HepG2 (cell line): ENCODE measurements around the gene USP36. TPM values are rescaled to one million over a fixed set of nuclear protein-coding genes. Genes with fewer than 3 reads are reported as not detected.
A peak's percentile ranks its signal among the peaks of the same experiment; 100 is the strongest.

Experiments used
- ATF7-NPFF ChIP-seq: sonication (generic); formaldehyde crosslinking; IDR thresholded peaks from 2 replicates; pipeline ENCODE4 v1.8.1; 2023; ENCODE audit warnings: mild to moderate bottlenecking, low read depth, missing genetic modification reagents, moderate library complexity
- ATRX ChIP-seq: sonication (generic); formaldehyde crosslinking; IDR thresholded peaks from 2 replicates; pipeline ENCODE4 v1.4.0; 2020; ENCODE audit warnings: missing genetic modification reagents, borderline replicate concordance
- CENPBD1 ChIP-seq: sonication (generic); formaldehyde crosslinking; IDR thresholded peaks from 2 replicates; pipeline ENCODE4 v1.8.0; 2022; ENCODE audit warnings: missing genetic modification reagents, low read depth, mild to moderate bottlenecking, borderline replicate concordance
- CSRNP2 ChIP-seq: sonication (generic); formaldehyde crosslinking; conservative IDR thresholded peaks from 2 replicates; pipeline ENCODE4 v1.8.0; 2022; ENCODE audit warnings: low read depth, missing genetic modification reagents
- KDM5A ChIP-seq: fragments of 200-600 bp; sonication (generic); IDR thresholded peaks from 2 replicates; pipeline ENCODE4 v1.7.0; 2018; ENCODE audit warnings: antibody characterized with exemption, mild to moderate bottlenecking, low read length, borderline replicate concordance
- NONO ChIP-seq, 2 experiments: fragments of 450-650 bp in 1 of 2; sonication (generic) in 1 of 2; formaldehyde crosslinking in 1 of 2; IDR thresholded peaks in 1 of 2; conservative IDR thresholded peaks in 1 of 2; 2 replicates each; pipeline versions ENCODE4 v1.6.1 to v1.8.0; 2017 to 2022; ENCODE audit warnings: mild to moderate bottlenecking in 1 of 2, missing genetic modification reagents in 1 of 2, moderate library complexity in 1 of 2
- RAD21 ChIP-seq: fragments of 450-650 bp; formaldehyde crosslinking; IDR thresholded peaks from 2 replicates; pipeline ENCODE4 v1.5.0; 2020; ENCODE audit warnings: mild to moderate bottlenecking
- SNRNP70 ChIP-seq: fragments of 200-400 bp; formaldehyde crosslinking; IDR thresholded peaks from 2 replicates; pipeline ENCODE4 v1.6.1; 2017; ENCODE audit warnings: mild to moderate bottlenecking, low read depth, low read length, moderate library complexity
- ZNF407 ChIP-seq: sonication (generic); formaldehyde crosslinking; IDR thresholded peaks from one replicate; pipeline ENCODE4 v1.5.1; 2020; ENCODE audit warnings: mild to moderate bottlenecking, missing genetic modification reagents; ENCODE audit errors: not compliant biosample characterization
- ZNF513 ChIP-seq: sonication (generic); formaldehyde crosslinking; conservative IDR thresholded peaks from 2 replicates; pipeline ENCODE4 v1.5.0; 2020; ENCODE audit warnings: missing genetic modification reagents
- ZNF557 ChIP-seq: sonication (generic); formaldehyde crosslinking; IDR thresholded peaks from 2 replicates; pipeline ENCODE4 v1.4.0; 2020; ENCODE audit warnings: missing genetic modification reagents
- ZNF567 ChIP-seq: sonication (generic); formaldehyde crosslinking; IDR thresholded peaks from 2 replicates; pipeline ENCODE4 v1.8.1; 2023; ENCODE audit warnings: mild to moderate bottlenecking, missing genetic modification reagents, borderline replicate concordance
- ZNF770 ChIP-seq: sonication (generic); formaldehyde crosslinking; IDR thresholded peaks from 2 replicates; pipeline ENCODE4 v1.5.0; 2020; ENCODE audit warnings: mild to moderate bottlenecking, missing genetic modification reagents
- ZNF788 ChIP-seq: sonication (generic); formaldehyde crosslinking; IDR thresholded peaks from 2 replicates; pipeline ENCODE4 v1.5.0; 2020; ENCODE audit warnings: mild to moderate bottlenecking, missing genetic modification reagents, borderline replicate concordance
- polyA plus RNA-seq, 8 experiments: library from polyadenylated mRNA; depleted of rRNA in 3 of 8; stranded (reverse) in 7 of 8; unstranded in 1 of 8; fragments of >200 nt; fragmentation: Illumina TruSeq in 4 of 8; extraction: Trizol in 4 of 8; gene quantifications; 2 replicates each; pipeline versions ENCODE4 v1.2.1 to v1.2.3, GENCODE V29; 2011 to 2016; ENCODE audit warnings: low read depth in 4 of 8, missing spikeins in 1 of 8, mixed read lengths in 1 of 8; ENCODE audit not compliant: insufficient read depth in 1 of 8
- total RNA-seq, 5 experiments: library from RNA; depleted of rRNA; stranded (reverse); fragments of >200 nt; fragmentation: Illumina TruSeq; extraction: Trizol; gene quantifications; 2 replicates each; pipeline ENCODE4 v1.2.3, GENCODE V29; 2016; ENCODE audit warnings: low read depth in 1 of 5

USP36 gene
- total and polyA plus RNA-seq, 2 of the 13 experiments (the other 11 are each of a cell fraction or from before 2014, with no cell fraction given) = 29.6 to 45.9 TPM

- no peak for TF ChIP-seq ZNF788
- no peak for TF ChIP-seq ZNF407 (CRISPR knock-in tag)
- no peak for TF ChIP-seq ATRX
- TF ChIP-seq CSRNP2 = no peak
- no peak for TF ChIP-seq ZNF557
- TF ChIP-seq NONO (IDR thresholded peaks at IDR 0.05) = no peak
- no peak for TF ChIP-seq NONO (CRISPR knock-in tag; conservative IDR thresholded peaks at IDR 0.05)
- TF ChIP-seq SNRNP70 = no peak
- TF ChIP-seq ZNF770 (CRISPR knock-in tag) = no peak
- no peak for TF ChIP-seq CENPBD1 (CRISPR knock-in tag)
- peak; percentile 39; the same call in 1 of the 2 replicates for TF ChIP-seq KDM5A
- no peak for TF ChIP-seq ATF7-NPFF (CRISPR knock-in tag)
- no peak for TF ChIP-seq RAD21 (CRISPR knock-in tag)
- no peak for TF ChIP-seq ZNF567 (CRISPR knock-in tag)
- TF ChIP-seq ZNF513 = no peak
Observed at GRCh38 chr17:78748048-78748729, 92.4 kb downstream of the USP36 start (continued).
